ENCODE measurements around the gene AK3. TPM values are rescaled to one million over a fixed set of nuclear protein-coding genes. Genes with fewer than 3 reads are reported as not detected.

Gene AK3
- total RNA-seq, 1 experiment from 2014 or later, result 41.5 TPM

- Histone ChIP-seq H2BK120ac (ENCODE audit: low read depth, low read length, poor library complexity, severe bottlenecking) (no peak overlapping the region), H3K79me1 (ENCODE audit: insufficient read depth, low read depth, low read length, poor library complexity, severe bottlenecking) (no peaks in the 10 kb centered on the region), H3K4me1 (ENCODE audit: insufficient read depth, low read length) (no peaks in the 10 kb centered on the region), H2BK5ac (ENCODE audit: insufficient read length, low read length) (no peak overlapping the region), H4K5ac (ENCODE audit: insufficient read length, low read depth, low read length) (no peak overlapping the region), H4K91ac (ENCODE audit: insufficient read length, low read depth, low read length) (no peak overlapping the region), H3K23ac (ENCODE audit: insufficient read length, low read depth, low read length) (no peak overlapping the region), H2BK15ac (ENCODE audit: low read depth, low read length) (no peak overlapping the region), H3K14ac (ENCODE audit: insufficient read depth, low read length) (no peak overlapping the region), H3K9ac (ENCODE audit: extremely low read depth, insufficient read length, low read length) (no peak overlapping the region), H3K27me3 (ENCODE audit: insufficient read depth, low read length) (no peaks in the 10 kb centered on the region), H3K18ac (ENCODE audit: insufficient read length, low read depth, low read length) (no peak overlapping the region), H4K8ac (replicated peaks; ENCODE audit: insufficient read length, low read depth, low read length) (no peak overlapping the region), H2BK12ac (ENCODE audit: insufficient read length, low read depth, low read length) (no peak overlapping the region), H3K4me2 (ENCODE audit: insufficient read depth, insufficient read length, low read length) (no peak overlapping the region), H3K4ac (ENCODE audit: low read depth, low read length) (no peak overlapping the region), H3K56ac (ENCODE audit: insufficient read length, low read depth, low read length) (no peak overlapping the region), H3T11ph (ENCODE audit: low read length) (no peak overlapping the region), H2AK5ac (ENCODE audit: insufficient read length, low read length) (no peak overlapping the region), H3K27ac (ENCODE audit: insufficient read length, low read depth, low read length) (no peak overlapping the region), H3K79me2 (ENCODE audit: insufficient read depth, low read length) (no peaks in the 10 kb centered on the region), H2BK20ac (ENCODE audit: low read depth, low read length, poor library complexity, severe bottlenecking) (no peak overlapping the region), H3K9me3 (ENCODE audit: control insufficient read depth, low read depth, low read length) (no peaks in the 10 kb centered on the region), H2AFZ (ENCODE audit: low read length) (no peak overlapping the region), H3K23me2 (ENCODE audit: insufficient read length, low read depth, low read length, poor library complexity, severe bottlenecking) (no peaks in the 10 kb centered on the region), H4K20me1 (ENCODE audit: control insufficient read depth, insufficient read depth, insufficient read length) (no peaks in the 10 kb centered on the region)
- H3K9me3 Mint-ChIP-seq, result peaks cover 4% of the 10 kb centered on the region in 2 experiments; a peak in 3 of 5 replicates
- H3K4me1 Mint-ChIP-seq, result peaks cover 2% of the 10 kb centered on the region in 2 experiments
- no peak for DNase-seq
- WGBS (ENCODE audit: extremely low coverage, insufficient read length, low lambda C conversion rate), result no CpG with 5 or more reads among the region's 5 CpGs
- H3K27ac Mint-ChIP-seq, result no peak overlapping the region
- peaks cover 0 to 3% (median 0%) of the 10 kb centered on the region in 3 experiments; a peak in 2 of 7 replicates for H3K36me3 Mint-ChIP-seq (ENCODE audit: insufficient read depth in 1 of 3, low read depth in 3 of 3)
- no peaks in the 10 kb centered on the region for H3K27me3 Mint-ChIP-seq (ENCODE audit: low read depth)
- no peak overlapping the region for H3K4me3 Mint-ChIP-seq
- TF ChIP-seq CTCF (conservative IDR thresholded peaks at IDR 0.05), result no peak
Measured at GRCh38 chr9:4748612-4749011, 7.6 kb upstream of the AK3 start.
